NCI-H1436 treated with DMSO at 0.1 percent for 48 hours (cell line): ENCODE measurements around the gene SRC.

ENCODE experiments used
- DNase-seq: peaks from one replicate; lab custom pipeline; 2025; lab: John Stamatoyannopoulos, UW

Gene SRC

GRCh38 chr20:37454636-37455385, 108.9 kb downstream of the SRC start:
- no peak for DNase-seq
